Caki2 (cell line): ENCODE data around the gene NAP1L1. TPM values are rescaled to one million over a fixed set of nuclear protein-coding genes. Genes with fewer than 3 reads are reported as not detected.
A peak's percentile ranks its signal among the peaks of the same experiment; 100 is the strongest.

ENCODE experiments used
- DNase-seq: peaks from one replicate; pipeline ENCODE4 v3.0.0-alpha.2; 2015; ENCODE audit warnings: low read depth
- in situ Hi-C: cut with HindIII; loops from 2 replicates; pipeline ENCODE4 v1.10.0; 2016; ENCODE audit warnings: low sequenced_read_pairs, low pct_unique_long_range_greater_than_20kb, mixed read lengths
- total RNA-seq: library from RNA; depleted of rRNA; stranded (reverse); fragments of >200 nt; shearing (Covaris generic); gene quantifications from 2 replicates; pipeline ENCODE4 v1.2.3, GENCODE V29; 2014; ENCODE audit warnings: low replicate concordance

NAP1L1 gene
- total RNA-seq, 1 experiment from 2014 or later = 585 TPM

- in situ Hi-C loops = loop anchor here (25.0 kb wide), 1 partner anchor 512 kb away; no protein-coding TSS in a partner anchor
- DNase-seq = no peak
Observed at GRCh38 chr12:76049575-76050251, 34.8 kb downstream of the NAP1L1 start.

GRCh38 chr12:76047742-76048141 is 36.7 kb downstream of the NAP1L1 start:
- in situ Hi-C loops = loop anchor here (25.0 kb wide), 1 partner anchor 510 kb away; no protein-coding TSS in a partner anchor
- no peak for DNase-seq

GRCh38 chr12:76047060-76047459 is 37.4 kb downstream of the NAP1L1 start:
- DNase-seq = no peak
- in situ Hi-C loops = loop anchor here (25.0 kb wide), 1 partner anchor 510 kb away; no protein-coding TSS in a partner anchor

- DNase-seq = no peak
- in situ Hi-C loops = loop anchor here (25.0 kb wide), 1 partner anchor 506 kb away; no protein-coding TSS in a partner anchor
Observed at GRCh38 chr12:76043377-76043776, 41.1 kb downstream of the NAP1L1 start.

- no peak for DNase-seq
- in situ Hi-C loops = loop anchor here (25.0 kb wide), 1 partner anchor 505 kb away; no protein-coding TSS in a partner anchor
Observed at GRCh38 chr12:76042147-76042546, 42.3 kb downstream of the NAP1L1 start.

GRCh38 chr12:76041406-76041805 is 43.1 kb downstream of the NAP1L1 start:
- DNase-seq = no peak
- in situ Hi-C loops = loop anchor here (25.0 kb wide), 1 partner anchor 504 kb away; no protein-coding TSS in a partner anchor

- in situ Hi-C loops = loop anchor here (25.0 kb wide), 1 partner anchor 503 kb away; no protein-coding TSS in a partner anchor
- no peak for DNase-seq
Observed at GRCh38 chr12:76040461-76040860, 44.0 kb downstream of the NAP1L1 start.

GRCh38 chr12:76038176-76038575 is 46.3 kb downstream of the NAP1L1 start:
- in situ Hi-C loops = loop anchor here (25.0 kb wide), 1 partner anchor 501 kb away; no protein-coding TSS in a partner anchor
- DNase-seq = no peak

DNA sequence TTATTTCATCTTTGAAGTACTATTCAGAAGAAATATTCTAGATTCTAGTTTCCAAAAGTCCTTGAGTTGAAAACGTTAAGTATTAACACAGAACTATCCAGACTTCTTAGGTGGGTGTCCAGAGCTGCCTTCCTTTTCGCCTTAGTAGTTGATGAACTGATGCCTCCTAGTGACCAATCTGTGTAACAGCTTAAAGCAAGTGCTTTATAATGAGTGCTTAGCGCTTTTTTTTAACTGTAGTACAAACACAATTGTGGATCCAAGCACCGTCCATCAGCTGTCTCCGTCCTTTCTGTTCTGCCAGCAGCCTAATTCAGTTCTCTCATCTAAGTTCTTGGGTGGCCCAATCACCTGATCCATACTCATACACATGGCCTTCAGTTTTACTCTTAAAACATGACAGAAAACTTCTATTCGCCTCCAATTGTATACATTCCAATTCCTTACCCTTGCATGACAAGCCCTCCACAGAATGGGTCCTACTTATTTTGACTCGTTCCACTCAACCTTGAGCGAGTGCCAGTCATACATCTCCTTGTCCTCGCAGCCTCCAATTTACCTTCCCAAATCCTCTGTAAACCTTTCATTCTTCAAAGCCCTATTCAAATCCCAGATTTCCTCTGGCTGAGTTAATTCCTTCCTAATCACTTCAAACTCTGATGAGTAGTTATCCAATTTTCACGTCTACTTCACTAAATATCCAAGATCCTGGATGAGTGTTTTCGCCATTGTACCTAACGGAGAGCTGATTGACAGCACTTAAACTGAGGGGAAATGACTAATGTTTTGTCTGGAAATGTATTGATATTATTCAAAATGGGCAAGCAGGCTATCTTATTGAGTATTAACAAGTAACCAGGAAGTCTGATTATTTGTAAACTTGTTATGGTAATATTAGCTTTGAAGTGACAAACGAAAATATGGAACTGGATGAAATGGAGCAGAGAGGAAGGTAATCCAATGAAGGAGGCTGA is 47.1 kb downstream of the NAP1L1 start:
- peak; percentile 74 for DNase-seq
- in situ Hi-C loops = loop anchor here (25.0 kb wide), 1 partner anchor 500 kb away; no protein-coding TSS in a partner anchor

DNA sequence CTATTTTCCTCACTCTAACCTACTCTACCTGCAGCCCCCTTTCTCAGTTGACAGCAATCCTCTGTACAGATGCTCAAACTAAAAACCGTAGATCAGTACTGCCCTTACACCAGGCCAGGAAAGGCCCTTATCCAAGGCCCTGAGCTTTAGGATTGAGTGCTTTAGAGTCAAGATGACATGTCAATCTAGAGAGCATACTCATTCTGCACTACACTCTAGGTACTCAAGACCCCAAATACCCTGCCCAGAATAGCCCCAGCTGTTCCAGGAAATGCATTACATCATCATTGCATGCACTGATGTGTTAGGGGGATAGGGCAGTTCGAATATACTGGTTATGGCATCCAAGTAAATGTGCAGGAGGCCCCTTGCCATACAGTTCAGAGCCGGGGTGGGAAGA is 49.4 kb downstream of the NAP1L1 start:
- in situ Hi-C loops = loop anchor here (25.0 kb wide), 1 partner anchor 498 kb away; no protein-coding TSS in a partner anchor

GRCh38 chr12:76033081-76034011 is 51.1 kb downstream of the NAP1L1 start:
- DNase-seq = no peak
- in situ Hi-C loops = loop anchor here (25.0 kb wide), 1 partner anchor 496 kb away; no protein-coding TSS in a partner anchor

More for the DNA sequence above, 49.4 kb downstream of the NAP1L1 start:
- no peak for DNase-seq

- in situ Hi-C loops = loop anchor here (25.0 kb wide), 1 partner anchor 495 kb away; no protein-coding TSS in a partner anchor
- DNase-seq = peak; percentile 78
Observed at GRCh38 chr12:76032043-76032981, 52.2 kb downstream of the NAP1L1 start.

GRCh38 chr12:76031414-76032042 is 53.0 kb downstream of the NAP1L1 start, which contains the start of gene PHLDA1:
Gene PHLDA1 (minus strand): TSS chr12:76031776.
- peak; percentile 100 for DNase-seq
- in situ Hi-C loops = loop anchor here (25.0 kb wide), 1 partner anchor 494 kb away; no protein-coding TSS in a partner anchor

GRCh38 chr12:76031081-76031413 is 53.4 kb downstream of the NAP1L1 start:
- no peak for DNase-seq
- in situ Hi-C loops = loop anchor here (25.0 kb wide), 1 partner anchor 494 kb away; no protein-coding TSS in a partner anchor

DNA sequence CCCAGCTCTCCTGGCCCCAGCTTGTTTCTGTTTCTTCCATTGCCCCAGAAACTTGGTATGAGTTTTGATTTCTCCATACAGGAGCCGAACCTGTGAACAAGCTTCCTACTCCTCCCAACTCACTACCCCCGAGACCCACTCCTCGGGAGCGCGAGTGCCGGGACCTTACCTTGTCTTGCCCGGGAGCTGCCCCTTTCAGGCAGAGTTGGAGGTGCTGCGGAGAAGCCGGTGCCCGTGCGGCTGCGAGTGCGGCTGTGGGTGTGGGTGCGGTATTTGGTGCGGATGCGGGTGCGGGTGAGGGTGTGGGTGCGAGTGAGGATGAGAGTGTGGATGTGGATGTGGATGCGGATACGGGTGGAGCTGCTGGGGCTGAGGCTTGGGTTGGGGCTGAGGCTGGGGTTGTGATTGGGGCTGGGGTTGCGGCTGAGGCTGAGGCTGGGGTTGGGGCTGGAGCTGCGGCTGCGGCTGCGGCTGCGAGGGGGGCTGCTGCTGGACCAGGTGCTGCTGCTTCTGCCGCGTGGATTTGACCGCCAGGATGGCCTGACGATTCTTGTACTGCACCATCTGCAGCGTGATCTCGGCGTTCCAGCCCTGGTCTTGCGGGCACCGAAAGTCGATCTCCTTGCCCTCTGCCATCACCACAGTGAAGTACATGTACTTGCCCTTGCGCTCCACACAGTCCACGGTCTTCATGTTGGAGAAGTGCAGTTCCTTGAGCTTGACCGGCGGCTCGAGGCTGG is 54.0 kb downstream of the NAP1L1 start:
- in situ Hi-C loops = loop anchor here (25.0 kb wide), 1 partner anchor 493 kb away; no protein-coding TSS in a partner anchor

More for the DNA sequence above, 54.0 kb downstream of the NAP1L1 start:
- DNase-seq = no peak
